HepG2 (cell line): Measurements from ENCODE around the gene PDGFA. TPM values are rescaled to one million over a fixed set of nuclear protein-coding genes. Genes with fewer than 3 reads are reported as not detected.

Experiments
- AKAP8 ChIP-seq: sonication (generic); formaldehyde crosslinking; IDR thresholded peaks from 2 replicates; pipeline ENCODE4 v1.5.1; 2020; ENCODE audit warnings: mild to moderate bottlenecking, missing genetic modification reagents
- BRCA1 ChIP-seq: sonication (generic); formaldehyde crosslinking; IDR thresholded peaks from 2 replicates; pipeline ENCODE4 v1.4.0; 2020; ENCODE audit warnings: missing genetic modification reagents
- EED ChIP-seq: sonication (generic); formaldehyde crosslinking; IDR thresholded peaks from 2 replicates; pipeline ENCODE4 v1.5.0; 2020; ENCODE audit warnings: mild to moderate bottlenecking, missing genetic modification reagents
- KLF15 ChIP-seq: sonication (generic); formaldehyde crosslinking; IDR thresholded peaks from 2 replicates; pipeline ENCODE4 v1.8.1; 2023; ENCODE audit warnings: borderline replicate concordance, mild to moderate bottlenecking, inconsistent platforms, missing genetic modification reagents, mixed read lengths
- MATR3 ChIP-seq: sonication (generic); formaldehyde crosslinking; IDR thresholded peaks from 2 replicates; pipeline ENCODE4 v1.4.0; 2020; ENCODE audit warnings: missing genetic modification reagents
- MLXIP ChIP-seq: sonication (generic); formaldehyde crosslinking; IDR thresholded peaks from 2 replicates; pipeline ENCODE4 v1.9.0; 2021; ENCODE audit warnings: missing genetic modification reagents, borderline replicate concordance
- PCBP2 ChIP-seq: fragments of 200-400 bp; formaldehyde crosslinking; optimal IDR thresholded peaks from 2 replicates; pipeline ENCODE3; 2018; ENCODE audit warnings: low read length, low read depth; ENCODE audit not compliant: poor library complexity, severe bottlenecking
- RBFOX2 ChIP-seq: fragments of 200-400 bp; formaldehyde crosslinking; IDR thresholded peaks from 2 replicates; pipeline ENCODE4 v1.6.1; 2017; ENCODE audit warnings: low read depth, mild to moderate bottlenecking, low read length
- ZBTB44 ChIP-seq: sonication (generic); formaldehyde crosslinking; IDR thresholded peaks from 2 replicates; pipeline ENCODE4 v1.4.0; 2020; ENCODE audit warnings: missing genetic modification reagents
- ZNF12 ChIP-seq: sonication (generic); formaldehyde crosslinking; IDR thresholded peaks from 2 replicates; pipeline ENCODE4 v1.5.0; 2020; ENCODE audit warnings: missing genetic modification reagents
- ZNF503 ChIP-seq: sonication (generic); formaldehyde crosslinking; IDR thresholded peaks from 2 replicates; pipeline ENCODE4 v1.4.0; 2020; ENCODE audit warnings: missing genetic modification reagents
- ZNF782 ChIP-seq: sonication (generic); formaldehyde crosslinking; IDR thresholded peaks from 2 replicates; pipeline ENCODE4 v1.4.0; 2020; ENCODE audit warnings: missing genetic modification reagents, mild to moderate bottlenecking, borderline replicate concordance
- polyA plus RNA-seq, 8 experiments: library from polyadenylated mRNA; depleted of rRNA in 3 of 8; stranded (reverse) in 7 of 8; unstranded in 1 of 8; fragments of >200 nt; fragmentation: Illumina TruSeq in 4 of 8; extraction: Trizol in 4 of 8; gene quantifications; 2 replicates each; pipeline versions ENCODE4 v1.2.1 to v1.2.3, GENCODE V29; 2011 to 2016; ENCODE audit warnings: low read depth in 4 of 8, missing spikeins in 1 of 8, mixed read lengths in 1 of 8; ENCODE audit not compliant: insufficient read depth in 1 of 8
- total RNA-seq, 5 experiments: library from RNA; depleted of rRNA; stranded (reverse); fragments of >200 nt; fragmentation: Illumina TruSeq; extraction: Trizol; gene quantifications; 2 replicates each; pipeline ENCODE4 v1.2.3, GENCODE V29; 2016; ENCODE audit warnings: low read depth in 1 of 5
- TF ChIP-seq, protein P1 (sequence below): sonication (generic); formaldehyde crosslinking; conservative IDR thresholded peaks from 2 replicates; pipeline ENCODE4 v1.4.0; 2020; ENCODE audit warnings: mild to moderate bottlenecking, missing genetic modification reagents, moderate library complexity

PDGFA gene
- total and polyA plus RNA-seq, 2 of the 13 experiments (the other 11 are each of a cell fraction or from before 2014, with no cell fraction given): 1.5 to 3.4 TPM

GRCh38 chr7:455110-455928 lies 64.3 kb downstream of the PDGFA start (continued):
- TF ChIP-seq, protein P1, sequence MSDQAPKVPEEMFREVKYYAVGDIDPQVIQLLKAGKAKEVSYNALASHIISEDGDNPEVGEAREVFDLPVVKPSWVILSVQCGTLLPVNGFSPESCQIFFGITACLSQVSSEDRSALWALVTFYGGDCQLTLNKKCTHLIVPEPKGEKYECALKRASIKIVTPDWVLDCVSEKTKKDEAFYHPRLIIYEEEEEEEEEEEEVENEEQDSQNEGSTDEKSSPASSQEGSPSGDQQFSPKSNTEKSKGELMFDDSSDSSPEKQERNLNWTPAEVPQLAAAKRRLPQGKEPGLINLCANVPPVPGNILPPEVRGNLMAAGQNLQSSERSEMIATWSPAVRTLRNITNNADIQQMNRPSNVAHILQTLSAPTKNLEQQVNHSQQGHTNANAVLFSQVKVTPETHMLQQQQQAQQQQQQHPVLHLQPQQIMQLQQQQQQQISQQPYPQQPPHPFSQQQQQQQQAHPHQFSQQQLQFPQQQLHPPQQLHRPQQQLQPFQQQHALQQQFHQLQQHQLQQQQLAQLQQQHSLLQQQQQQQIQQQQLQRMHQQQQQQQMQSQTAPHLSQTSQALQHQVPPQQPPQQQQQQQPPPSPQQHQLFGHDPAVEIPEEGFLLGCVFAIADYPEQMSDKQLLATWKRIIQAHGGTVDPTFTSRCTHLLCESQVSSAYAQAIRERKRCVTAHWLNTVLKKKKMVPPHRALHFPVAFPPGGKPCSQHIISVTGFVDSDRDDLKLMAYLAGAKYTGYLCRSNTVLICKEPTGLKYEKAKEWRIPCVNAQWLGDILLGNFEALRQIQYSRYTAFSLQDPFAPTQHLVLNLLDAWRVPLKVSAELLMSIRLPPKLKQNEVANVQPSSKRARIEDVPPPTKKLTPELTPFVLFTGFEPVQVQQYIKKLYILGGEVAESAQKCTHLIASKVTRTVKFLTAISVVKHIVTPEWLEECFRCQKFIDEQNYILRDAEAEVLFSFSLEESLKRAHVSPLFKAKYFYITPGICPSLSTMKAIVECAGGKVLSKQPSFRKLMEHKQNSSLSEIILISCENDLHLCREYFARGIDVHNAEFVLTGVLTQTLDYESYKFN: peak; percentile 66
- TF ChIP-seq ZNF503 (CRISPR knock-in tag) (no peak), KLF15 (no peak), RBFOX2 (no peak), MATR3 (CRISPR knock-in tag) (no peak), MLXIP (CRISPR knock-in tag) (no peak), AKAP8 (CRISPR knock-in tag) (no peak), ZNF782 (no peak), ZNF12 (no peak), PCBP2 (no peak), ZBTB44 (CRISPR knock-in tag) (no peak), EED (CRISPR knock-in tag) (no peak), BRCA1 (no peak)
